Activated T-helper 17 cell treated with anti-CD3 and anti-CD28 coated beads, Interleukin-2, amount 50 U/mL, for 72 hours (primary cell): ENCODE data around the gene PDLIM4. TPM values are rescaled to one million over a fixed set of nuclear protein-coding genes. Genes with fewer than 3 reads are reported as not detected.
A peak's percentile ranks its signal among the peaks of the same experiment; 100 is the strongest.

ENCODE experiments used
- ATAC-seq: fragments of 150-1000 bp; cut with Tn5 transposase; replicated peaks from 2 replicates; pipeline ENCODE4 v1.10.0; 2021; ENCODE audit warnings: mild to moderate bottlenecking, moderate library complexity
- H3K27ac Mint-ChIP-seq: one replicate; pipeline ENCODE4 v1.8.0; 2022; ENCODE audit warnings: mixed read lengths
- H3K27me3 Mint-ChIP-seq: one replicate; pipeline ENCODE4 v1.8.0; 2022; ENCODE audit warnings: mixed read lengths
- H3K36me3 Mint-ChIP-seq: one replicate; pipeline ENCODE4 v1.8.0; 2022; ENCODE audit warnings: low read depth, mild to moderate bottlenecking, mixed read lengths
- H3K4me1 Mint-ChIP-seq: one replicate; pipeline ENCODE4 v1.8.0; 2022; ENCODE audit warnings: mixed read lengths
- H3K4me3 Mint-ChIP-seq: one replicate; pipeline ENCODE4 v1.8.0; 2022; ENCODE audit warnings: mild to moderate bottlenecking, mixed read lengths
- H3K9me3 Mint-ChIP-seq: one replicate; pipeline ENCODE4 v1.8.0; 2022; ENCODE audit warnings: mixed read lengths
- total RNA-seq, 2 donors: library from RNA; stranded (reverse); gene quantifications; one replicate each; pipeline ENCODE4 v1.2.3, GENCODE V29; 2022

PDLIM4 gene
- total RNA-seq, 2 donors from 2014 or later, result not detected

DNA sequence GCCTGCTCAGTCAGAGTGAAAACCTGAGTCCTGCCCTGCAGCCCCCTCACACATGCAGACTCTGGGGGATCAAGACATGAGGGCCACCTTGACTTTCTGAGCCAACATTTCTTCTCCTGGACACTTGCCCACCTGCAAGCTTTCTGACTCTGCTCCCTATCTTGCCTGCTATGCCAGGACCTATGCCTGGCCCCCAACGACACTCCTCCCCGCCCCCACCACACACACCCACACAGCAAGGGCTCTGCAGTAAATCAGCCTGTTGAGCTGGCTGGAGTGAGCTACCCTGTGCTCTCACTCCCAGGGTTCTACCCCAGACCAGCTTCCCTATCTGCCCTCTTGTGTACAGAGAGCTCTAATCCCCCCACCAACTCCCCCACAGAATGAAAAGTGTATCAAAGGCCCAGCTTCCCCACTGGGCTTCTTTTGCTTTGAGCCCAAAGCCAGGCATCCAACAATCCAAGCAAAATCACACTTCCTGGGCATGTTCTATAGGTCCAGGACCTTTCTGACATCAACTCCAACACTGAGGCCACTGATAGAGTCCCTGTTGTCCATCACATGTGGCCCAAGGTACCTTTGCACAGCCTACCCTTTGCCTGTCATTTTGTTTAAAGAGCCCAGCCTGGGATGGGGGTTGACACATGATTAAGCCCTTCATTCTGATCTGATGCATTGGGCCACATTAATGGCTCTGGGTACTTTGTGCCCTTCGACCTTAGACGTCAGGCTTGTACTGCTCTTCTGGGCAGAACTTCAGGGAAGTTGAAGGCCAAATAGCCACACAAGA lies 7.2 kb downstream of the PDLIM4 start:
- Mint-ChIP-seq H3K4me3 (no peak overlapping the region), H3K36me3 (no peaks in the 10 kb centered on the region), H3K27me3 (no peaks in the 10 kb centered on the region), H3K27ac (peak overlapping the region; percentile 16), H3K4me1 (peaks cover 10% of the 10 kb centered on the region), H3K9me3 (no peaks in the 10 kb centered on the region)
- no peak for ATAC-seq

DNA sequence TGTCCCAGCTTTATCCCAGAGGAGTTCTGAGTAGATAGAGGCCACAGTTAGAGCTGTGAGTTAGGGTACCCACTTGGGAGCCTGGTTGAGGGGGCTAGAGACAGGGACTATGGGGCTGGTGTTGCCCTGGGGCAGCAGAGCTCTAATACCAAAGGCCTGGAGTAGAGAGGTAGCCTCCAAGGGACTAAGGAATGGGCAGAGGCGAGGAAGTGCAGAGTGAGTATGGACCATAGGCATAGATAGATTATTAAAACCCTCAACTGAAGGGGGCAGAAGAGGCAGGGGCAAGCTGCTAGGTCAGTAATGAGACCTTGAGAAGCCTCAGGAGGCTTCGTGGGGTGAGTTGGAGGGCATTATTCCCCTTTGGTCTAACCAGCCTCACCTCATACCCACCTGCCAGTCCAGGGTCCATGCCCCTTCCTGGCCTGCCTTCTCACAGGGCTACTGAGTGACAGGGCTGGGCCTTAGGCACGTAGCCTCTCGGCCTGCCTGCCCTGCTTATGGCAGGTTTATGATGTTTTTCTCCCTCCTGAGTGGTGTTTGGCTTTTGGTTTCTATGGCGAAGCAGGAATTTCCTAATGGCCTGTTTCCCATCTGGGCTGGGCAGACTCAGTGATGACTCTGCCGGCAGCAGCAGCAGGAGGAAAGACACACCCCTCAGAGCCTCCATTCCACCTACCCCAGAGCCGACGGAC lies 8.0 kb downstream of the PDLIM4 start:
- peaks cover 4% of the 10 kb centered on the region for H3K4me1 Mint-ChIP-seq
- H3K9me3 Mint-ChIP-seq, result no peaks in the 10 kb centered on the region
- H3K27ac Mint-ChIP-seq, result no peak overlapping the region
- H3K36me3 Mint-ChIP-seq, result no peaks in the 10 kb centered on the region
- no peak overlapping the region for H3K4me3 Mint-ChIP-seq
- ATAC-seq, result no peak
- no peaks in the 10 kb centered on the region for H3K27me3 Mint-ChIP-seq

DNA sequence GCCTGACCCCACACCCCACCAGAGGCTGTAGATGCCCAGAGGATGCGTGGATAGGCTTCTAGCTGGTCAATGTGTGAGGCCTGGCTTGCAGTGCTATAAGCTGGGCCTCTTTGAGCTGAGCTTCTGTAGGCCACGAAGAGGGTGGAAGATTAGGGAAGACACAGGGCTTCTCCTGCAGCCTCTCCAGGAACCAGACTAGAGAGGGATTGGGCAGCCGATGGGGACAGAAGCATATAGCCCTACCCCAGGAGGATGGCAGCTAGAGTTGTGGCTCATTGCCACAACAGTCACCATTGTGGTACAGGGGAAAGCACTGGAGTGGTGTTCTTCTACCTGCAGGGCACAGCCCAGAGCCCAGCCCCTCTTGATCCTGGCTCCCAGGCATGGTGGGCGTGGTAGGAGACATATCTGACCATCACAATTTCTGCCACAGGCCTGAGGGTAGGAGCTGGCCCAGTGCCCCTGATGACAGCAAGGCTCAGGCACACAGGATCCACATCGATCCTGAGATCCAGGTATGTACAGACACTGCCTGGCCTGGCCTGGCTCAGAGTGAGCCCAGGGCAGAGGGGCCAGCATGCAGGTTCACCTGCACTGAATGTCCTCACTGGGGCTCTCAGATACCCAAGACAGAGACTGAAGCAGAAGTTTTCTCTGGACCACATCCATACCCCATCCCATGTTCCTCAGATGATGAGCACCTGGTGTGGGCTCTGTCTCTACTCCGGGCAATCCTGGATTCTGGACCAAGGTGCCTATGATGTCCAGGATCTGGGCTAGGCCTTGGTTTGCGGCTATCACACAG lies 8.7 kb downstream of the PDLIM4 start:
- ATAC-seq, result no peak
- no peaks in the 10 kb centered on the region for H3K27me3 Mint-ChIP-seq

DNA sequence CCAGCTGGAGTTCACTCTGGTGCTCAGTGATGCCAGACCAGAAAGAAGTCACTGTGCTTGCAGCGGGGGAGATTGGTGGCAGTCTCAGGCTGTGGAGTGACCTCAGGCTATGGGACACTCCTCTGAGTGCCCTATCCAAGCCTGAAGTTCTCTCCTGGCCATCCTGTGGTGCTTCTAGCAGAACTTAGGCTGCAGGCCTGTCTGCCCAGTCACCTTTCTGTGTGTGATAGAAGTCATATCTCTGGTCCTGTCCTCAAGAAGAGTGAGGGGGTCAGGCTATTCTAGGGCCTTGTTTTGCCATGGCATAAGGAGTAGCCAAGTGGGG lies 9.3 kb downstream of the PDLIM4 start:
- no peak for ATAC-seq
- no peaks in the 10 kb centered on the region for H3K9me3 Mint-ChIP-seq
- no peaks in the 10 kb centered on the region for H3K4me1 Mint-ChIP-seq
- no peaks in the 10 kb centered on the region for H3K36me3 Mint-ChIP-seq
- no peaks in the 10 kb centered on the region for H3K27me3 Mint-ChIP-seq
- H3K27ac Mint-ChIP-seq, result peak overlapping the region; percentile 37
- H3K4me3 Mint-ChIP-seq, result no peak overlapping the region

More for the DNA sequence above, 8.7 kb downstream of the PDLIM4 start:
- Mint-ChIP-seq H3K9me3 (no peaks in the 10 kb centered on the region), H3K36me3 (no peaks in the 10 kb centered on the region), H3K27ac (no peak overlapping the region), H3K4me3 (no peak overlapping the region), H3K4me1 (no peaks in the 10 kb centered on the region)

DNA sequence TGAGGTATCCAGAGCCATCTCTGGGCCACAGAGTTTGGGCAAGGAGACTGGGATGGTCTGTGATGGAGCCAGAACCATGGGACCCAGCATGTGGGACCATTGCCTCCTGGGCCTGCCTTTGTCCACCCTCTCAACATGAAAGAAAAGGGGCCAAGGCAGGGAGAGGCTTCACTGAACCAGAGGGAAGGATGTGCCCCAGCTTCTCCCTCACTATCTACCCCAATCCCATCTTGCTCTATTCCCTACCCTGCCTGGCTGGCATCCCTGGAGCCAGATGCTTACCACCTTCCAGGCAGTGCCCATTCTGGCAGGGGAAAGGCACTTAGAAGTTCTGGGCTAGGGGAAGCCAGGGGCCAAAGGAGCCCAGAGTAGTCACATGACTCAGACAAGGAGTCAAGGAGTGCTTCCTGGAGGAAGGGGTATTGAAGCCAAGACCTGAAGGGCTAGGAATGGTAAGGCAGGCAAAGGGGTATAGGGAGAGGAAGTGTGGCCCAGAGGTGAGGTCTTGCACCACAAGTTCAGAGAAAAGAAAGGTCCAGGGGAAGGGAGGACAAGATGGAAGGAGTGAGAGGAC lies 9.8 kb downstream of the PDLIM4 start:
- Mint-ChIP-seq H3K27ac (peak overlapping the region; percentile 37), H3K27me3 (no peaks in the 10 kb centered on the region), H3K4me1 (peaks cover 2% of the 10 kb centered on the region), H3K4me3 (no peak overlapping the region), H3K9me3 (no peaks in the 10 kb centered on the region), H3K36me3 (no peaks in the 10 kb centered on the region)
- ATAC-seq, result no peak

DNA sequence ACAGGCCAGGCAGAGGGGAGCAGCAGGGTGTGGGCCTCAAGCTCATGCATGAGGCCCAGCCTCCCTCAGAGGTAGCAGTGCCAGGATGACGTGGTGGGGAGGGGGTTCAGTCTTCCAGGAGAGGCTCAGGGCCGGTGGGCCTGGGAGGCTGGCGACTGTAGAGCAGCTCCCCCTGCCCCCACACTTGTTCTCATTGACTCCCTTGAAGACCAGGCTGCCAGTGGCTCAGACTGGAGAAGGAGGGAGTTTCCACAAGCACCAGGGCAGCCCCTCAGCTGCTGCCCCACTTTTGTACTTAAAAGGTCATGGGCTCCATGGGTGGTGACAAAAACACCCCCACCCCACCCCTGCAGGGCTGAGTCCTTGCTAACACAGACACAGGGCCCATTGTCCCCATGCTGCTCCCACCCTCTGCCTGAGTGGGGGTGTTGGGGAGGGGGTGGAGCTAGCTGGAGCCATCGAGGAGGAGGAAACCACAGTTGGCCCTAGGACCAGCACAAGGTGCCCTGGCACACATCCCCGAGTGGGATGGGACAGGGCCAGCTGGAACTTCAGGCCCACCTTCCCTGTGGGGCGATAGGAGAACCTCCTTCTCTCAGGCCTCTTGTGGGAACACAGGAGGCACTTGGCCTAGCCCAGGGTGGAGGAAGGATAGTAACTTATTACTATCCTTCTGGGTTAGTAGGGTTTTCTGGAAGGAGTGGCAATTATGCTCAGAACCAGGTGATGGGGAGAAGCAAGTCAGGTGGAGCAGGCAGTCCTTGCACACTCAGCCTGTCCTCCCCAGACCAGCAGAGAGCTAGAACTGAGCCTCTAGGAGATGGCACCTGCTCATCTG lies 10.7 kb downstream of the PDLIM4 start:
- peaks cover 4% of the 10 kb centered on the region for H3K4me1 Mint-ChIP-seq
- no peaks in the 10 kb centered on the region for H3K9me3 Mint-ChIP-seq
- no peak overlapping the region for H3K4me3 Mint-ChIP-seq
- H3K27me3 Mint-ChIP-seq, result no peaks in the 10 kb centered on the region
- H3K27ac Mint-ChIP-seq, result peak overlapping the region; percentile 37
- H3K36me3 Mint-ChIP-seq, result no peaks in the 10 kb centered on the region
- ATAC-seq, result no peak

DNA sequence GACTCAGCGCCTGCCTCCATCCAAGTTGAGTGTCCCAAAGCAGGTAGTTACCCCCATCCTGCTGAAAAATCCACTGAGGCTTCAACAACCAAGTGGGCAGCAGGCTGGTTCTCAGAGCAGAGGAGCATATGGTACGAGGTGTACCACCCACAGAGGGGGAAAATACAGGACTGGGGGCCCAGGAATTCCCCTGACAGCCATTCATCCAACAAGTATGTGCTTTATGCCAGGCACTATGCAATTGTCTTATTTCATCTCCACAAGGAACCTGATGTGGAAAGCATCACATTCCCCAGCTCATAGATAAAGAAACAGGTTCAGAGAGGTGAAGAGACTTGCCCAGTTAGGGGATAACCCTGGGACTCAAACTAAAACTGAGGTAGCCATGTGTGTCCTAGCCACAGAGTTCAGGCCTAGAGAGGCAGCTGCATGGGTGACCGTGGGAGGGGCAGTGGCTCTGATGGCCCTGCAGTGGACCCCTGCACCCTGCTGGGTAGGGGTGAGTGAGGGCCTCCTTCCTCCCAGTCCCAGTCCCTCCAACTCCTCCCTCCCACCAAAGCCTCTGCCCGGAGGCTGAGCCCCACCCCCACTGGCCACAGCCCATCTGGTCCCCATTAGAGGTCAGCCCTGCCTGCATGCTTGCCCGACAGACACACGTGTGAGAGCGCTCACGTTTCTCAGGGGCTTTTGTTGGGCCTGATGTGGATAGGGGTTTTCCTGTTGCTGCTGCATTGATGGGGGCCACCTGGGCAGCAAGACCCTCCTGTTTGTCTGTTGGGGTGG lies 11.5 kb downstream of the PDLIM4 start:
- no peak overlapping the region for H3K4me3 Mint-ChIP-seq
- no peaks in the 10 kb centered on the region for H3K9me3 Mint-ChIP-seq
- H3K27ac Mint-ChIP-seq, result no peak overlapping the region
- H3K36me3 Mint-ChIP-seq, result no peaks in the 10 kb centered on the region
- peaks cover 4% of the 10 kb centered on the region for H3K4me1 Mint-ChIP-seq
- ATAC-seq, result no peak
- H3K27me3 Mint-ChIP-seq, result peaks cover 5% of the 10 kb centered on the region

DNA sequence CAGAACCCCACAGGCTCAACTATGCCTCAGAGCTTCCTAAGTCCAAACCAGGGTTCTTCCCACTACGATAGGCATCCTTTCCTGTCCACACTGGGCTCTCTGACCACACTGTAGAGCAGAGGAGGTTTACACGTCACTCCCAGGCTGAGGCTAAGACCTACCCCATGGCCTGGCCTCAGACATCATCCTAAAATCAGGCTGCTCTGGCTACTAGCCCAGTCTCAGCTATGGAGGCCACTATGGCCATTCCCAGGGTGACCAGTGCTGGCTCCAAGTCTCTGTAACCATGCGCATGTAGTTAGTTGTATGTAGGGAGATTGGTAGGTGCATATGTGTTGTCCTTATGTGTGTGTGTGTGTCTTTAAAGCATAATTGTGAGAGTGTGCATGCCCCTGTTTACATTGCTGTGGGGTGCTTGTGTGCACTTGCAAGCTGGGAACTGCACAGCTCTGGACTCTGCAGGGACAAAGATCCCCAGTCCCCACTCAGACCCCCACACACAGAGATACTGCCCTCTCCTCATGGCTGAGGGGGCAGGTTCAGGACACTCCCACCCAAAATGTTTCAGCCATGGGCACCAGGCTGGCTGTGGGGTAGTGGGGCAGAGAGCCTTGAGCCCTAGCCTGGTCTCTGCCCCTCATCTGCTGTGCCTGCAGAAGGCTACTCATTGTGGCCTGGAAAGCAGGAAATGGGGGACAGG lies 12.3 kb downstream of the PDLIM4 start:
- peaks cover 4% of the 10 kb centered on the region for H3K4me1 Mint-ChIP-seq
- H3K4me3 Mint-ChIP-seq, result no peak overlapping the region
- H3K27me3 Mint-ChIP-seq, result peaks cover 12% of the 10 kb centered on the region
- no peak for ATAC-seq
- no peaks in the 10 kb centered on the region for H3K9me3 Mint-ChIP-seq
- no peak overlapping the region for H3K27ac Mint-ChIP-seq
- H3K36me3 Mint-ChIP-seq, result no peaks in the 10 kb centered on the region

DNA sequence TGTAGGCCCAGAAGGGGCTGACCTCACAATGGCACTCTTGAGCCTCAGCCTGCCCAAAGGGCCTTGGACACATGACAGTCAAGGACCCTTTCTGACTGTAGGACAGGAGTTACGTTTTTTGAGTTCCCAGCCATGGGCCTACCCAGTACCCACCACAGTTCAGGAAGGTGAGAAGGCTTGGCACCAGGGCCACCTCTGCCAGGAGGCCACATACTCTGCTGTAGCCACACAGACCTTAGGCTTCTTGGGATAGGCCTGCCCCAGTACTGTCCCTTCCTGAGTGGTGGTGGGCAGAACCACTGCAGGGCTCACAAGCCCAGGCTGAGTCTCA lies 12.8 kb downstream of the PDLIM4 start:
- H3K27ac Mint-ChIP-seq, result no peak overlapping the region
- H3K27me3 Mint-ChIP-seq, result peaks cover 14% of the 10 kb centered on the region
- no peak overlapping the region for H3K4me3 Mint-ChIP-seq
- no peak for ATAC-seq
- H3K9me3 Mint-ChIP-seq, result no peaks in the 10 kb centered on the region
- peaks cover 4% of the 10 kb centered on the region for H3K4me1 Mint-ChIP-seq
- H3K36me3 Mint-ChIP-seq, result no peaks in the 10 kb centered on the region

DNA sequence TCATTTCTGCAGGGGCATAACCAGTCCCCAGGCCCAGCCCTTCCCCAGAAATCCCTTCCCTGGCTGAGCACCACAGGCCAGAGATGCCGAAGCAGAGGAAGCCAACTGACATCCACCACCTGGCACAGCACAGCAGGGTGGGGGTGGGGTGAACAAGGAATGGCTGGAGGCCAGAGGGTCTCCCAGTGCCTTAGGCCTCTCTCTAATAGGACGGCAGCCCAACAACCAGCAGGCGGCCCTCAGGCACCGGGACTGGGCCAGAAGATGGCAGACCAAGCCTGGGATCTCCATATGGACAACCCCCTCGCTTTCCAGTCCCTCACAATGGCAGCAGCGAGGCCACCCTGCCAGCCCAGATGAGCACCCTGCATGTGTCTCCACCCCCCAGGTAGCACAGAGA lies 13.2 kb downstream of the PDLIM4 start:
- H3K9me3 Mint-ChIP-seq, result no peaks in the 10 kb centered on the region
- H3K4me1 Mint-ChIP-seq, result peaks cover 4% of the 10 kb centered on the region
- no peak for ATAC-seq
- no peak overlapping the region for H3K4me3 Mint-ChIP-seq
- no peaks in the 10 kb centered on the region for H3K36me3 Mint-ChIP-seq
- no peak overlapping the region for H3K27ac Mint-ChIP-seq
- peaks cover 17% of the 10 kb centered on the region for H3K27me3 Mint-ChIP-seq

DNA sequence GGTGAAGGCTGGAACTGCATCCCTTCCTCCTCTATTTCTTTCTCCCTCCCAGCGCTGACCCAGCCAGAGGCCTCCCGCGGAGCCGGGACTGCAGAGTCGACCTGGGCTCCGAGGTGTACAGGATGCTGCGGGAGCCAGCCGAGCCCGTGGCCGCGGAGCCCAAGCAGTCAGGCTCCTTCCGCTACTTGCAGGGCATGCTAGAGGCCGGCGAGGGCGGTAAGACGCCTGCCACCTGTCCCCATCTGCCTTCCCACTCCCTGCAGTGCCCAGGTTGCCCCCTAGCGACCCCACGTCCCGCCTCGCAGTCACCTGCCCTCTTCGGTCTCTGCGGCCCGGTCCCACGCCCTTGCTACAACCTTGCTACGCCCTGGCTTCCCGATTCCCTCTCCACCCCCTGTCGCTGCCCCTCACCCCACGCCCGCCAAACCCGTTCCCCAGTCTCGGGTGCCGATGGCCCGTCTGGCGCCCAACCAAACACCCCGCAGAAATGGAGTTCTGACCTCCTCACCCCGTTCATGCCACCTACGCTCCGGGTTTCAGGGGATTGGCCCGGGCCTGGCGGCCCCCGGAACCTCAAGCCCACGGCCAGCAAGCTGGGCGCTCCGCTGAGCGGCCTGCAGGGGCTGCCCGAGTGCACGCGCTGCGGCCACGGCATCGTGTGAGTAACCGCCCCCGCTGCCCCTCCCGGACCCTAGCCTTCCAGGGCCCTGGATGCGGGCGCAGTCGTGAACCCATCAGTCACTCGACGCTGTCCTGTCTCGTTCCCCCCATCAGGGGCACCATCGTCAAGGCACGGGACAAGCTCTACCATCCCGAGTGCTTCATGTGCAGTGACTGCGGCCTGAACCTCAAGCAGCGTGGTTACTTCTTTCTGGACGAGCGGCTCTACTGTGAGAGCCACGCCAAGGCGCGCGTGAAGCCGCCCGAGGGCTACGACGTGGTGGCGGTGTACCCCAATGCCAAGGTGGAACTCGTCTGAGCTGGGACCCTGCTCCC lies 14.1 kb downstream of the PDLIM4 start:
- H3K4me3 Mint-ChIP-seq, result no peak overlapping the region
- ATAC-seq, result no peak
- H3K9me3 Mint-ChIP-seq, result no peaks in the 10 kb centered on the region
- peaks cover 4% of the 10 kb centered on the region for H3K4me1 Mint-ChIP-seq
- H3K27ac Mint-ChIP-seq, result no peak overlapping the region
- H3K27me3 Mint-ChIP-seq, result peaks cover 17% of the 10 kb centered on the region
- no peaks in the 10 kb centered on the region for H3K36me3 Mint-ChIP-seq
